ENCODE measurements around the gene SPAG5. TPM values are rescaled to one million over a fixed set of nuclear protein-coding genes. Genes with fewer than 3 reads are reported as not detected.

SPAG5 gene
- total RNA-seq, 1 experiment from 2014 or later: 113 TPM

- H3K27ac Mint-ChIP-seq (ENCODE audit: unreplicated experiment): no peak overlapping the region
- no peak overlapping the region for H3K4me3 Mint-ChIP-seq (ENCODE audit: unreplicated experiment)
- POLR2A ChIA-PET: no interaction called here
- no peak for DNase-seq
- Histone ChIP-seq H3K9me3 (no peaks in the 10 kb centered on the region), H3K4me3 (ENCODE audit: low read depth, low read length) (no peak overlapping the region), H3K27me3 (replicated peaks; ENCODE audit: control insufficient read depth, insufficient read depth, low read length) (no peaks in the 10 kb centered on the region), H3K36me3 (ENCODE audit: control insufficient read depth, insufficient read depth, low read length) (no peaks in the 10 kb centered on the region; the same call in 1 of the 2 replicates), H3K4me1 (peaks cover 12% of the 10 kb centered on the region; the same call in 1 of the 2 replicates)
- intact Hi-C loops (cut with micrococcal nuclease; ENCODE audit: unreplicated experiment): loop anchor here (10.0 kb wide), 2 partner anchors 101 to 181 kb away; partner anchors contain the start of gene SEBOX
- peaks cover 18% of the 10 kb centered on the region for H3K4me1 Mint-ChIP-seq (ENCODE audit: low read depth, unreplicated experiment)
- TF ChIP-seq CTCF (IDR thresholded peaks at IDR 0.05; ENCODE audit: insufficient read depth in 1 of 2, low read depth in 1 of 2, low read length in 1 of 2, severe bottlenecking in 1 of 2, unreplicated experiment in 1 of 2): no peak
- H3K27me3 Mint-ChIP-seq (ENCODE audit: insufficient read depth, unreplicated experiment): no peaks in the 10 kb centered on the region
- CTCF ChIA-PET: interaction anchor here (1.0 kb wide), 1 partner anchor 41 kb away, joined by 3 read pairs; no protein-coding TSS in a partner anchor
- no TSS peak for BruUV-seq (replicated peaks)
- peaks cover 5% of the 10 kb centered on the region for H3K36me3 Mint-ChIP-seq (ENCODE audit: insufficient read depth, unreplicated experiment)
- H3K9me3 Mint-ChIP-seq (ENCODE audit: unreplicated experiment): no peaks in the 10 kb centered on the region
These were observed 52.9 kb downstream of the SPAG5 start for GRCh38 chr17:28545787-28546415.

GRCh38 chr17:28545141-28545503 lies 53.7 kb downstream of the SPAG5 start:
- Mint-ChIP-seq H3K9me3 (ENCODE audit: unreplicated experiment) (no peaks in the 10 kb centered on the region), H3K4me3 (ENCODE audit: unreplicated experiment) (no peak overlapping the region), H3K36me3 (ENCODE audit: insufficient read depth, unreplicated experiment) (peaks cover 5% of the 10 kb centered on the region), H3K4me1 (ENCODE audit: low read depth, unreplicated experiment) (peaks cover 18% of the 10 kb centered on the region), H3K27ac (ENCODE audit: unreplicated experiment) (no peak overlapping the region), H3K27me3 (ENCODE audit: insufficient read depth, unreplicated experiment) (no peaks in the 10 kb centered on the region)
- POLR2A ChIA-PET: no interaction called here
- no TSS peak for BruUV-seq (replicated peaks)
- H3K36me3 ChIP-seq (ENCODE audit: control insufficient read depth, insufficient read depth, low read length): no peaks in the 10 kb centered on the region; the same call in 1 of the 2 replicates
- no peaks in the 10 kb centered on the region for H3K27me3 ChIP-seq (replicated peaks; ENCODE audit: control insufficient read depth, insufficient read depth, low read length)
- intact Hi-C loops (cut with micrococcal nuclease; ENCODE audit: unreplicated experiment): loop anchor here (10.0 kb wide), 2 partner anchors 100 to 180 kb away; partner anchors contain the start of gene SEBOX
- CTCF ChIA-PET: no interaction called here
- no peak overlapping the region for H3K4me3 ChIP-seq (ENCODE audit: low read depth, low read length)
- no peak for TF ChIP-seq CTCF (IDR thresholded peaks at IDR 0.05; ENCODE audit: insufficient read depth in 1 of 2, low read depth in 1 of 2, low read length in 1 of 2, severe bottlenecking in 1 of 2, unreplicated experiment in 1 of 2)
- H3K4me1 ChIP-seq: peaks cover 12% of the 10 kb centered on the region; the same call in 1 of the 2 replicates
- DNase-seq: no peak
- no peaks in the 10 kb centered on the region for H3K9me3 ChIP-seq

GRCh38 chr17:28544402-28545140 lies 54.3 kb downstream of the SPAG5 start:
- no peak for TF ChIP-seq CTCF (IDR thresholded peaks at IDR 0.05; ENCODE audit: insufficient read depth in 1 of 2, low read depth in 1 of 2, low read length in 1 of 2, severe bottlenecking in 1 of 2, unreplicated experiment in 1 of 2)
- Histone ChIP-seq H3K27me3 (replicated peaks; ENCODE audit: control insufficient read depth, insufficient read depth, low read length) (no peaks in the 10 kb centered on the region), H3K4me1 (peaks cover 12% of the 10 kb centered on the region; the same call in 1 of the 2 replicates), H3K9me3 (no peaks in the 10 kb centered on the region), H3K4me3 (ENCODE audit: low read depth, low read length) (no peak overlapping the region), H3K36me3 (ENCODE audit: control insufficient read depth, insufficient read depth, low read length) (no peaks in the 10 kb centered on the region; the same call in 1 of the 2 replicates)
- POLR2A ChIA-PET: interaction anchor here (0.6 kb wide), 2 partner anchors 48 to 101 kb away, joined by 3 to 4 read pairs; partner anchors contain the start of gene BLTP2
- H3K4me1 Mint-ChIP-seq (ENCODE audit: low read depth, unreplicated experiment): peaks cover 18% of the 10 kb centered on the region
- H3K9me3 Mint-ChIP-seq (ENCODE audit: unreplicated experiment): no peaks in the 10 kb centered on the region
- no peak for DNase-seq
- CTCF ChIA-PET: interaction anchor here (0.6 kb wide), 1 partner anchor 43 kb away, joined by 9 read pairs; no protein-coding TSS in a partner anchor
- no peak overlapping the region for H3K27ac Mint-ChIP-seq (ENCODE audit: unreplicated experiment)
- no peak overlapping the region for H3K4me3 Mint-ChIP-seq (ENCODE audit: unreplicated experiment)
- intact Hi-C loops (cut with micrococcal nuclease; ENCODE audit: unreplicated experiment): loop anchor here (10.0 kb wide), 2 partner anchors 100 to 180 kb away; partner anchors contain the start of gene SEBOX
- BruUV-seq (replicated peaks): no TSS peak
- no peaks in the 10 kb centered on the region for H3K27me3 Mint-ChIP-seq (ENCODE audit: insufficient read depth, unreplicated experiment)
- H3K36me3 Mint-ChIP-seq (ENCODE audit: insufficient read depth, unreplicated experiment): peaks cover 5% of the 10 kb centered on the region

Data from Caco-2 (cell line).